ENCODE measurements around the gene THSD7B. TPM values are rescaled to one million over a fixed set of nuclear protein-coding genes. Genes with fewer than 3 reads are reported as not detected.

Gene THSD7B
- total and polyA plus RNA-seq, 9 of the 15 experiments (the other 6 are each of a cell fraction or from before 2014, with no cell fraction given), result not detected

- no peaks in the 10 kb centered on the region for H4K20me1 ChIP-seq (replicated peaks; ENCODE audit: control insufficient read depth, insufficient read depth, low read length)
- no peak for FAIRE-seq
- no peak overlapping the region for H3K4me3 ChIP-seq
- no peak for TF ChIP-seq CBX1 (IDR thresholded peaks at IDR 0.05; ENCODE audit: low read depth)
- TF ChIP-seq PCBP2 (IDR thresholded peaks at IDR 0.05; ENCODE audit: low read depth, low read length, poor library complexity, severe bottlenecking), result no peak
- TF ChIP-seq, protein P1, sequence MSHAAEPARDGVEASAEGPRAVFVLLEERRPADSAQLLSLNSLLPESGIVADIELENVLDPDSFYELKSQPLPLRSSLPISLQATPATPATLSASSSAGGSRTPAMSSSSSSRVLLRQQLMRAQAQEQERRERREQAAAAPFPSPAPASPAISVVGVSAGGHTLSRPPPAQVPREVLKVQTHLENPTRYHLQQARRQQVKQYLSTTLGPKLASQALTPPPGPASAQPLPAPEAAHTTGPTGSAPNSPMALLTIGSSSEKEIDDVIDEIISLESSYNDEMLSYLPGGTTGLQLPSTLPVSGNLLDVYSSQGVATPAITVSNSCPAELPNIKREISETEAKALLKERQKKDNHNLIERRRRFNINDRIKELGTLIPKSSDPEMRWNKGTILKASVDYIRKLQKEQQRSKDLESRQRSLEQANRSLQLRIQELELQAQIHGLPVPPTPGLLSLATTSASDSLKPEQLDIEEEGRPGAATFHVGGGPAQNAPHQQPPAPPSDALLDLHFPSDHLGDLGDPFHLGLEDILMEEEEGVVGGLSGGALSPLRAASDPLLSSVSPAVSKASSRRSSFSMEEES (CRISPR knock-in tag; IDR thresholded peaks at IDR 0.05), result no peak
- TF ChIP-seq, protein P2, sequence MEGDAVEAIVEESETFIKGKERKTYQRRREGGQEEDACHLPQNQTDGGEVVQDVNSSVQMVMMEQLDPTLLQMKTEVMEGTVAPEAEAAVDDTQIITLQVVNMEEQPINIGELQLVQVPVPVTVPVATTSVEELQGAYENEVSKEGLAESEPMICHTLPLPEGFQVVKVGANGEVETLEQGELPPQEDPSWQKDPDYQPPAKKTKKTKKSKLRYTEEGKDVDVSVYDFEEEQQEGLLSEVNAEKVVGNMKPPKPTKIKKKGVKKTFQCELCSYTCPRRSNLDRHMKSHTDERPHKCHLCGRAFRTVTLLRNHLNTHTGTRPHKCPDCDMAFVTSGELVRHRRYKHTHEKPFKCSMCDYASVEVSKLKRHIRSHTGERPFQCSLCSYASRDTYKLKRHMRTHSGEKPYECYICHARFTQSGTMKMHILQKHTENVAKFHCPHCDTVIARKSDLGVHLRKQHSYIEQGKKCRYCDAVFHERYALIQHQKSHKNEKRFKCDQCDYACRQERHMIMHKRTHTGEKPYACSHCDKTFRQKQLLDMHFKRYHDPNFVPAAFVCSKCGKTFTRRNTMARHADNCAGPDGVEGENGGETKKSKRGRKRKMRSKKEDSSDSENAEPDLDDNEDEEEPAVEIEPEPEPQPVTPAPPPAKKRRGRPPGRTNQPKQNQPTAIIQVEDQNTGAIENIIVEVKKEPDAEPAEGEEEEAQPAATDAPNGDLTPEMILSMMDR (IDR thresholded peaks at IDR 0.05 in 2 of 3, conservative IDR thresholded peaks at IDR 0.05 in 1 of 3; ENCODE audit: insufficient read depth in 2 of 3, low read depth in 1 of 3, low read length in 3 of 3), result peak in 1 of 3 experiments; percentile 11; a peak in 1 of 6 replicates
- no peak for TF ChIP-seq ZBTB5 (IDR thresholded peaks at IDR 0.05)
- no peak for TF ChIP-seq TRIM24 (IDR thresholded peaks at IDR 0.05)
- no peak for ATAC-seq
- DNase-seq (ENCODE audit: extremely low read depth in 1 of 4, low spot score in 3 of 4), result peak in 1 of 4 experiments; percentile 2
- no peak overlapping the region for H2AFZ ChIP-seq (ENCODE audit: low read depth, low read length)
- CTCF ChIA-PET (ENCODE audit: low intra/inter-chr PET ratio), result no interaction called here
- no TSS peak for BruUV-seq (replicated peaks)
- no peaks in the 10 kb centered on the region for H3K9me1 ChIP-seq (ENCODE audit: control insufficient read depth, insufficient read depth, low read length)
- H3K4me2 ChIP-seq (ENCODE audit: insufficient read depth, low read length), result no peak overlapping the region
- H3K27me3 ChIP-seq (ENCODE audit: control insufficient read depth in 2 of 2, insufficient read depth in 2 of 2, low read length in 2 of 2), result no peaks in the 10 kb centered on the region
- H3K9me3 ChIP-seq (replicated peaks; ENCODE audit: control insufficient read depth, insufficient read depth, low read depth, low read length), result no peaks in the 10 kb centered on the region
- intact Hi-C loops (cut with micrococcal nuclease), result no loop called here
- H3K79me2 ChIP-seq (ENCODE audit: control insufficient read depth, insufficient read depth, low read length), result no peaks in the 10 kb centered on the region
- 1% methylated on average over 6 of the region's 6 CpGs for WGBS (ENCODE audit: insufficient coverage, low coverage, missing lambda C conversion rate)
- H3K4me1 ChIP-seq (replicated peaks in 1 of 2; ENCODE audit: control insufficient read depth in 2 of 2, insufficient read depth in 2 of 2, low read length in 2 of 2), result no peaks in the 10 kb centered on the region
- H3K27ac ChIP-seq (ENCODE audit: extremely low read depth, low read depth, low read length), result no peak overlapping the region
- H3K9ac ChIP-seq (ENCODE audit: insufficient read depth in 1 of 2, low read depth in 2 of 2, low read length in 2 of 2), result no peak overlapping the region
- POLR2A ChIA-PET, result no interaction called here
- no peaks in the 10 kb centered on the region for H3K36me3 ChIP-seq (ENCODE audit: control insufficient read depth, insufficient read depth, low read length)
- in situ Hi-C loops (cut with MboI), result no loop called here
These were observed 108.9 kb downstream of the THSD7B start for GRCh38 chr2:136874258-136874657.

Measured in K562 (cell line).